Suprapubic skin (tissue), 4 donors: ENCODE data around the gene DEPDC1B.

ENCODE experiments used
- CTCF ChIP-seq, 2 donors: fragments of 200-600 bp in 1 of 2; fragments of 450-650 bp in 1 of 2; sonication (generic) in 1 of 2; IDR thresholded peaks; one replicate each; pipeline ENCODE4 v1.5.1; 2016 to 2019; ENCODE audit warnings: antibody characterized with exemption in 2 of 2, mild to moderate bottlenecking in 1 of 2, moderate library complexity in 1 of 2
- POLR2A ChIP-seq, 2 donors: fragments of 450-650 bp; IDR thresholded peaks; one replicate each; pipeline ENCODE4 v1.6.1; 2017; ENCODE audit warnings: antibody characterized with exemption in 2 of 2, mild to moderate bottlenecking in 2 of 2, moderate library complexity in 2 of 2
- POLR2AphosphoS5 ChIP-seq, 3 donors: sonication (generic); formaldehyde crosslinking; IDR thresholded peaks; one replicate each; pipeline ENCODE4 v1.6.1; 2017; ENCODE audit warnings: antibody characterized with exemption in 3 of 3

- TF ChIP-seq POLR2AphosphoS5 (IDR thresholded peaks at IDR 0.05) (no peak), CTCF (IDR thresholded peaks at IDR 0.05) (no peak), POLR2A (IDR thresholded peaks at IDR 0.05) (no peak)
These were observed 40.4 kb upstream of the DEPDC1B start for GRCh38 chr5:60740322-60740721.
